Amygdala (tissue), 56 donors: ENCODE results near the gene HOXD8.

Source experiments
- DNase-seq, 56 donors: peaks; one replicate each; lab custom pipeline; 2025; lab: John Stamatoyannopoulos, UW

The HOXD8 gene

GRCh38 chr2:176089843-176090395 is 39.6 kb upstream of the HOXD8 start:
- DNase-seq, result no peak

- no peak for DNase-seq
Measured at GRCh38 chr2:176090862-176091261, 38.6 kb upstream of the HOXD8 start.

GRCh38 chr2:176091329-176092258 is 37.9 kb upstream of the HOXD8 start:
- DNase-seq, result no peak

GRCh38 chr2:176092270-176093144 is 37.0 kb upstream of the HOXD8 start, which contains the start of gene HOXD13:
Gene HOXD13 (plus strand): TSS chr2:176092721. CDS start chr2:176092891, 170 bp downstream.
- no peak for DNase-seq

GRCh38 chr2:176093145-176093897 is 36.2 kb upstream of the HOXD8 start:
- no peak for DNase-seq

- no peak for DNase-seq
Measured at GRCh38 chr2:176093898-176094249, 35.6 kb upstream of the HOXD8 start.

- no peak for DNase-seq
Measured at GRCh38 chr2:176094349-176094748, 35.2 kb upstream of the HOXD8 start.

GRCh38 chr2:176095421-176095820 is 34.1 kb upstream of the HOXD8 start:
- no peak for DNase-seq

- no peak for DNase-seq
Measured at GRCh38 chr2:176096243-176096985, 33.1 kb upstream of the HOXD8 start.

GRCh38 chr2:176096986-176097819 is 32.3 kb upstream of the HOXD8 start:
- peak in 19 of 56 donors; percentile 2 to 52 (median 9) for DNase-seq

GRCh38 chr2:176097820-176098365 is 31.6 kb upstream of the HOXD8 start:
- no peak for DNase-seq

- DNase-seq, result no peak
Measured at GRCh38 chr2:176098366-176099158, 30.9 kb upstream of the HOXD8 start.

GRCh38 chr2:176099159-176099727 is 30.3 kb upstream of the HOXD8 start:
- DNase-seq, result no peak

GRCh38 chr2:176099728-176100546 is 29.6 kb upstream of the HOXD8 start, which contains the start of gene HOXD12:
Gene HOXD12 (plus strand): TSS chr2:176099795. CDS start chr2:176099802, 7 bp downstream.
- no peak for DNase-seq

GRCh38 chr2:176100547-176101140 is 28.9 kb upstream of the HOXD8 start:
- no peak for DNase-seq
